Activated CD4-positive, CD25-positive, alpha-beta regulatory T cell treated with anti-CD3 and anti-CD28 coated beads, Interleukin-2, amount 50 U/mL, for 72 hours (primary cell): Measurements from ENCODE around the gene ST3GAL5.

ENCODE experiments used
- DNase-seq: peaks from one replicate; pipeline ENCODE4 v3.0.0; 2021

The ST3GAL5 gene

DNA sequence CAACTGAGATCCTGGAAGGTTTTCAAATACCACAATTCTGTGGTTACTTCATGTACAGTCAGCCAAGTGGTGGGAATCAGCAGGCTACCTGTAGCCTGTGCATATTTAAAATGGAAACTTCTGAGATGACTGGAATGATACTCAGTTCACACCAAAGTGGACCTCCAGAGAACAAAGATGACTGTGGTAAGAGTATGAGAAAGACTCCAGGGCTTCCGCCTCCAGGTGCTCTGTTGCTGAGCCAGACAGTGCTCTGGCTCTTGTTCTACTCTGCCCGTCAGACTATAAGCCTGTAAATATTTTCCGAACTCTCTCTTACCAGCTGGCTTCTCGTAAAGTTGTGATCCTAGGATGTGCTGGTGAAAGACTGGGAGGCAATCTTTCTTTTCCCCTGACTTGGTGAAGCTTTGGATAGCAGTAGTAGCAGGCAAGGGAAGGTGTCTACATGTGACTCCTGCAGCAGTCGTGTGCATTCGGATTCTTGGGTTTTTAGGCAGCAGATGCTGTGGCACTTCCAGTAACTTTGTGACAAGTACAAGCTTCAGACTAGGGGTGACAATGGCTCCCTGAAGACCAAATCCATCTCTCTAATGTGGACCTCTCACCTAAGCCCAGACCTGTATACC lies 23.1 kb downstream of the ST3GAL5 start:
- no peak for DNase-seq

GRCh38 chr2:85864654-85865053 lies 24.1 kb downstream of the ST3GAL5 start:
- DNase-seq = no peak

- no peak for DNase-seq
Measured at GRCh38 chr2:85862426-85862825, 26.4 kb downstream of the ST3GAL5 start.

- DNase-seq = no peak
Measured at GRCh38 chr2:85861650-85862049, 27.1 kb downstream of the ST3GAL5 start.

GRCh38 chr2:85861180-85861579 lies 27.6 kb downstream of the ST3GAL5 start:
- DNase-seq = no peak

- no peak for DNase-seq
Measured at GRCh38 chr2:85858841-85859240, 29.9 kb downstream of the ST3GAL5 start.

- DNase-seq = no peak
Measured at GRCh38 chr2:85854897-85855296, 33.9 kb downstream of the ST3GAL5 start.

DNA sequence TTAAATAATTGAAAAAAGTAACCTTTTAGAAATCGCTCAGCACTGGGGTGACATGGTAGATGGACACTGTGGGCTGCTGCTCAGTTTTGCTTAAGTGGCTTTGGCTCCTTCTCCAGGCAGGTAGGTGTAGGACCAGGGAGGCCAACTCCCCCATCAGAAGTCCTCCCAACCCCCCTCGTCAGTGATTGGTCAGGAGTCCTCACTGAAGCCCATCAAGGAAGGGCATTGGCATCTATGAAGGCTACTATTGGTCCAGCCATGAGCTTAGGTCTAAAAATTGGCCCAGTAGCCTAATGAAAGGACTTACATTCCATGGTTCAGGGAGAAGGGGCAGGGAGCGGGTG lies 34.7 kb downstream of the ST3GAL5 start:
- no peak for DNase-seq

- no peak for DNase-seq
Measured at GRCh38 chr2:85853499-85854165, 35.2 kb downstream of the ST3GAL5 start.

DNA sequence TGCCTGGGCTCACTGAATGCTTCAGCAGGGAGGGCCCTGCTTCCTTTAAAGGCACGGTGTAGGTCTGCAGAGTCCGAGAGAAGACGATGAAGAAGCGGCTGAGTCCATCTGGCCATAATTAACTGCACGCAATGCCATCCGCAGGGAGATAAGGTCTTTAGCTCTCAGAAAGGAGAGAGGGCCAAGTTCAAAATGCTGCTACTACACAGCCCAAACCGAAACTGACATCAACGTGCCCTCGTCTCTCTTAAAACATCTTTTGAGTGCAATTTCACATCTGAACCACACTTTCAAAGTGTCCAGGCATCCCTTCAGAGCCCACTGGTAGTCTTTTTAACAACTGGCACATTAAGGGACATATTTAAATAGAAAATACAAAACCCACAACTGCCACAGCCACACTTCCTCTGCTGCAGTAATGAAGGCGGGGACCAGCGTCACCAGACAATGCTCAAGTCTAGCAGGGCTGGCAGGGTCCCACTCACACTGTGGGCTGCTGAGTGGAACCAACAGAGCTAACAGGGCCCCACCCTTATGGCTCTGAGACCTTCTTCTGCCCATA lies 35.8 kb downstream of the ST3GAL5 start:
- DNase-seq = peak; percentile 53

DNA sequence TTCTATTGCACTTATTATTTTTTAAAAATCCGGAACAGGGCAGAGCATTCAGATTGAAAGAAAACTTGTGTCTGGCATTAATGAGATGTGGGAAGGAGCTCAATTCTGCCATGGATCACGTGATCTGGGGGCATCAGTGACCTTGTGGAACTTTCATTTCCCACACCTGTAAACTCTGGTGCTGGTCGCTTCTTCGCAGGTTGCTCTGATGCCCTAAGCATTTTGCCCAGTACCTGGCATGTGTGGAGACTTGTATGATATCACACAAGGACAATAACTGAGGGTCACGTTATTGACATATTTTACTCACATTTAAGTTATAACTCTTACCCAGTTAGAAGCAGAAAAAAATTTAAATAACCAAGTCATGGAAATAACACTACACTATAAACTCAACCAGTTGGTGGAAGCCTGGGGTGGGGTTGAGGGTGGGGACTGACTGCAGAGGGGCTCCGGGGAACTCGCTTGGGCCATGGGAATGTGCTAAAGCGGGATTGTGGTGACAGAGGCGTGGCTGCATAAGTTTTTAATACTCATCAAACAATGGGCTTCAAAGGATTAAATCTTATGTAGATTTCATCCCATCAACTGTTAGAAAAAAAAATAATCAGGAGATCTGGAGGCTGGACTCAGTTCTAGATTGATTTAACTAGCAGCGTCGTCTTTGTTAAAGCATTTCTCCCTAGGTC lies 36.5 kb downstream of the ST3GAL5 start:
- DNase-seq = no peak

- DNase-seq = no peak
Measured at GRCh38 chr2:85851253-85852151, 37.3 kb downstream of the ST3GAL5 start.

DNA sequence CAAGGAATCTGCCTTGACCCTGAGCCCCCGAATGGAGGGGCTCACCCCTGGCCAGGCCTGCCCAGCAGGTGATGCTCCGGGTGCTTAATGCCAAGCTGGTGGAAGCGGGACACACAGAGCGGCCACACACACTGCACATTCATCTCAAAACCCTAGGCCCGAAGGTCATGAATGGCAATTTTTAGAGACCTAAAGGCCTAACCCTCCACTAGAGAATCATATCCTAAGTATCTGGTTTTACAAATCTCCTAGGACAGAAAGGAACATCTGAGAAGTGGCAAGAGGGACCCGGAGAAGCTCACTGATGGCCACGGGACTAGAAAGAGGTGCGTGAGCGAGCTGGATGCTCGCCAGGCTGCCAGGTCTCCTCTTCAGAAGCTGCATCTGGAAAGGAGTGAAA lies 38.3 kb downstream of the ST3GAL5 start:
- DNase-seq = no peak

- DNase-seq = no peak
Measured at GRCh38 chr2:85847051-85847588, 41.7 kb downstream of the ST3GAL5 start.

GRCh38 chr2:85846411-85846810 lies 42.4 kb downstream of the ST3GAL5 start:
- no peak for DNase-seq

DNA sequence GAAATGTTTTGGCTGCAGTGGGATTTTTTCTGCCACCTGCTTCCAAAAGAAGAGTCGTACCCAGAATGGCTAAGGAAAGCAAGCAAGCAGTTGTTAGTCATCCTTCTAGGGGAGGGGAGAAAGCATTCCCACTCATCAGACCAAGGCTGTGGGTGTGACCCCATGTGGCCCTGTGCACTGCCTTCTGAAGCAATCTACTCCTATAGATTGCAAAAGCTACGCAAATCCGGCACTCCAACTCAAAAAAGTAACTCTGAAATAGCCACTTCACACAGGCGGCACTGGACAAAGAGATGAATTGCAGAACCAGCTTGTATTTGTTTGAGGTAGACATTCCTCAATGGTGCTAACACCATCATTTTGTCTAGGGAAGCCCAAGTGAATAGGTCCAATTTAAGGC lies 44.3 kb downstream of the ST3GAL5 start:
- no peak for DNase-seq

DNA sequence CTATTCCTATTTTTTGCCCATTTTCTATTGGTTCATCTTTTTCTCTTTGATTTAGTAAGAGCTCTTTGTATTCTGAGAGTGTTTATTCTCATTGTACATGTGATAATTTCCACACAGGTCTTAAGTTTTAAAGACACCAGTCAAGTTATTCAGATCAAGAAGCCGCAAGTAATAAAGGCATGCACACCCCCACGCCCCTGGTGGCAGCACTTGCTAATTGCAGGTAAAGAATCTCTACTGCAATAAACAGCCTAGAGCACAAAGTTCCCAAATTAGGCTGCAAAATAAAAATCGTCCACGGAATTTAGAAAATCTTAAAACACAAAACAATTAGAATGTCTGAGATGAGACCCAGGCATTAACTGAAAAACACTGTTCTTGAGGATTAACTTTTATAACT lies 45.2 kb downstream of the ST3GAL5 start:
- DNase-seq = peak; percentile 55

- DNase-seq = no peak
Measured at GRCh38 chr2:85840091-85840490, 48.7 kb downstream of the ST3GAL5 start.

- DNase-seq = no peak
Measured at GRCh38 chr2:85839461-85839860, 49.3 kb downstream of the ST3GAL5 start.

DNA sequence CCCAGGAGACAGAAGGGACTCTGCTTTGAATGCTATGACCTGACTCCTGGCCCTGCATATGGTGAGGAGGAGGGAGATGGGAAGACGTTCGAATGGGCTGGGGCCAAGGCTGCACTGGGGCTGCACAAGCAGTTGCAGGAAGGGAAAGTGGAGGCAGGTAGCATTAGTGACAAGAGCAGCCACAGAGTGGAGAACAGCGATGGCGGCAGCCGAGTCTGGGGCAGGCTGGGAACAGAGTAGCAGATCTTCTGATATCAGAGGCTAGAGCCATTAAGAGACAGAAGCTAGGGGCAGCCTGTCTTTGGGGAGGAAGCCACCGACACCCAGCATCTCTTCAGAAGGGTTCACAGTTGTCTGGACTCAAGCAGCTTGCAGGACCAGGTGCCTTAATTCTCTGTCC lies 50.1 kb downstream of the ST3GAL5 start:
- DNase-seq = no peak

DNA sequence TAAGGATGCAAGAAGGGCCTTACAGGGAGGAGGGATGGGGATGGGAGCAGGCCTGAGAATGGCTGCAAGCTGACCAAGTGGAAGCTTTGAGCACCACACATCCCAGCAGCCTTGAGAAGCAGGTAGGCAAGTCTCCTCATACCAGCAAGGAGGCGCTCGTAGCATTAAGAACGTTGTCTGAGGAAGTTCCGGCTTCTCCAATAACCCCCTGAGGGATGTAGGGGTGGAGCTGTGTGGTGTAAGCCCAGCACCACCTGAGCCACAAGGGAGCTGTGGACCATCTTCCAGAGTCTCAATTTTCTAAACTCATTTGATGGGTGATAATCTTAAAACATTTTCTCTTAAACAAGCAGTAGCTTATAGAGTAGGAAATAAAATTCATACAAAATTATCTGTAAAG lies 50.6 kb downstream of the ST3GAL5 start:
- DNase-seq = no peak

GRCh38 chr2:85834466-85834865 lies 54.3 kb downstream of the ST3GAL5 start:
- DNase-seq = no peak

DNA sequence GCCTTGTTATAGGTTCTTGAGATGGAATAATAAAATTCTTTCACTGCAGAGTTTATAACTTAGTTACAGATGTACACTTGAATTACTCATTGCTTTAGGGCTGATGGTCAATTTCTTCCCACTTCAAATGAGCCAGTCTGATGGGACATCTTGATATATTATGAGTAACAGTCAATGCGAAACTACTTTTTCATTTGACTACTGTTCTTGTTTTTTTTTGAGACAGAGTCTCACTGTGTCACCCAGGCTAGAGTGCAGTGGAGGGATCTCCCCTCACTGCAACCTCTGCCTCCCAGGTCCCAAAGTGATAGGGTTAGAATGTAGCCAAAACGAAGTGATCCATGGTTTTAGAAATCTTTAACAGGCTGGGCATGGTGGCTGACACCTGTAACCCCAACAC lies 57.1 kb downstream of the ST3GAL5 start:
- DNase-seq = no peak
